ENCODE data around the gene IRAK2. TPM values are rescaled to one million over a fixed set of nuclear protein-coding genes. Genes with fewer than 3 reads are reported as not detected.

IRAK2 gene
- total RNA-seq, 1 donor from 2014 or later = 2.0 TPM

GRCh38 chr3:10229576-10229975 lies 64.9 kb downstream of the IRAK2 start:
- peaks cover 4% of the 10 kb centered on the region for H3K4me1 ChIP-seq (ENCODE audit: insufficient read depth, low read length)
- H3K4me3 ChIP-seq (ENCODE audit: insufficient read depth, low read depth, low read length) = no peak overlapping the region
- H3K4me3 Mint-ChIP-seq (ENCODE audit: unreplicated experiment) = no peak overlapping the region
- H3K27ac Mint-ChIP-seq (ENCODE audit: unreplicated experiment) = no peak overlapping the region
- H3K9me3 ChIP-seq (ENCODE audit: insufficient read depth, low read depth, low read length) = no peaks in the 10 kb centered on the region
- no peaks in the 10 kb centered on the region for H3K9me3 Mint-ChIP-seq (ENCODE audit: unreplicated experiment)
- H3K79me2 ChIP-seq (ENCODE audit: insufficient read depth, low read length) = no peaks in the 10 kb centered on the region
- no peak overlapping the region for H3K27ac ChIP-seq (ENCODE audit: low read depth, low read length)
- H4K20me1 ChIP-seq (ENCODE audit: insufficient read depth, low read length) = peaks cover 5% of the 10 kb centered on the region
- H3K9ac ChIP-seq (ENCODE audit: low read length) = no peak overlapping the region
- no peaks in the 10 kb centered on the region for H3K27me3 Mint-ChIP-seq (ENCODE audit: low read depth, unreplicated experiment)
- H3K36me3 Mint-ChIP-seq (ENCODE audit: low read depth, unreplicated experiment) = no peaks in the 10 kb centered on the region
- no peaks in the 10 kb centered on the region for H3K4me1 Mint-ChIP-seq (ENCODE audit: low read depth, unreplicated experiment)
- FAIRE-seq (no peak), DNase-seq (ENCODE audit: low read depth) (no peak)
- H3K36me3 ChIP-seq (ENCODE audit: insufficient read depth, low read length) = peaks cover 8% of the 10 kb centered on the region
- no peak overlapping the region for H3K4me2 ChIP-seq (ENCODE audit: low read length)
- no peaks in the 10 kb centered on the region for H3K27me3 ChIP-seq (ENCODE audit: insufficient read depth, low read length)
- no peak overlapping the region for H2AFZ ChIP-seq (ENCODE audit: low read depth, low read length)
- TF ChIP-seq EZH2 (IDR thresholded peaks at IDR 0.05; ENCODE audit: insufficient read depth, low read length) (no peak), CTCF (IDR thresholded peaks at IDR 0.05; ENCODE audit: insufficient read depth, low read depth, low read length) (no peak)

GRCh38 chr3:10232137-10232536 lies 67.4 kb downstream of the IRAK2 start:
- no peaks in the 10 kb centered on the region for H3K4me1 Mint-ChIP-seq (ENCODE audit: low read depth, unreplicated experiment)

More at GRCh38 chr3:10232137-10232536, 67.4 kb downstream of the IRAK2 start:
- no peak for FAIRE-seq
- H3K36me3 ChIP-seq (ENCODE audit: insufficient read depth, low read length) = peaks cover 12% of the 10 kb centered on the region
- H3K79me2 ChIP-seq (ENCODE audit: insufficient read depth, low read length) = no peaks in the 10 kb centered on the region
- H3K4me3 Mint-ChIP-seq (ENCODE audit: unreplicated experiment) = no peak overlapping the region
- no peaks in the 10 kb centered on the region for H3K9me3 ChIP-seq (ENCODE audit: insufficient read depth, low read depth, low read length)
- DNase-seq (ENCODE audit: low read depth) = no peak
- no peaks in the 10 kb centered on the region for H3K27me3 ChIP-seq (ENCODE audit: insufficient read depth, low read length)
- no peaks in the 10 kb centered on the region for H3K27me3 Mint-ChIP-seq (ENCODE audit: low read depth, unreplicated experiment)
- no peak overlapping the region for H3K27ac ChIP-seq (ENCODE audit: low read depth, low read length)
- peaks cover 2% of the 10 kb centered on the region for H3K36me3 Mint-ChIP-seq (ENCODE audit: low read depth, unreplicated experiment)
- no peaks in the 10 kb centered on the region for H3K4me1 ChIP-seq (ENCODE audit: insufficient read depth, low read length)
- no peak overlapping the region for H3K4me2 ChIP-seq (ENCODE audit: low read length)
- H3K9me3 Mint-ChIP-seq (ENCODE audit: unreplicated experiment) = no peaks in the 10 kb centered on the region
- no peak for TF ChIP-seq EZH2 (IDR thresholded peaks at IDR 0.05; ENCODE audit: insufficient read depth, low read length)
- TF ChIP-seq CTCF (IDR thresholded peaks at IDR 0.05; ENCODE audit: insufficient read depth, low read depth, low read length) = no peak
- no peak overlapping the region for H2AFZ ChIP-seq (ENCODE audit: low read depth, low read length)
- H3K27ac Mint-ChIP-seq (ENCODE audit: unreplicated experiment) = no peak overlapping the region
- no peak overlapping the region for H3K4me3 ChIP-seq (ENCODE audit: insufficient read depth, low read depth, low read length)
- H3K9ac ChIP-seq (ENCODE audit: low read length) = no peak overlapping the region
- no peaks in the 10 kb centered on the region for H4K20me1 ChIP-seq (ENCODE audit: insufficient read depth, low read length)

Measured in astrocyte (in vitro differentiated cells and primary cell).